ENCODE data around the gene IL24.

IL24 gene

DNA sequence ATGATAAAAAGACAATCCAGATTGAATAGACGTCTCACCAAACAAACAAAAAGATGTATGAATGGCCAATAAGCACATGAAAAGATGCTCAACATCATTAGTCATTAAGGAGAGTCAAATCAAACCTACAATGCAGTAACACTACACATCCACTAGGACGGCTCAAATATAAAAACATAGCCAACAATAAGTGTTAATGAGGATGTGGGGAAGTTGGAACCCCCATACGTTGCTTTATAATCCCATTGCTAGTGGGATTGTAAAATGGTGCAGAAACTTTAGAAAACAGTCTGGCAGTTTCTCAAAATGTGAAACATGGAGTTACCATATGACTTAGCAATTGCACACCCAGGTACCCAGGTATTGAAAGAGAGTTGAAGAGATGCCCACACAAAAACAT, 14.7 kb upstream of the IL24 start:
- DNase-seq = no peak

GRCh38 chr1:206883160-206883559, 14.1 kb upstream of the IL24 start:
- DNase-seq = no peak

DNA sequence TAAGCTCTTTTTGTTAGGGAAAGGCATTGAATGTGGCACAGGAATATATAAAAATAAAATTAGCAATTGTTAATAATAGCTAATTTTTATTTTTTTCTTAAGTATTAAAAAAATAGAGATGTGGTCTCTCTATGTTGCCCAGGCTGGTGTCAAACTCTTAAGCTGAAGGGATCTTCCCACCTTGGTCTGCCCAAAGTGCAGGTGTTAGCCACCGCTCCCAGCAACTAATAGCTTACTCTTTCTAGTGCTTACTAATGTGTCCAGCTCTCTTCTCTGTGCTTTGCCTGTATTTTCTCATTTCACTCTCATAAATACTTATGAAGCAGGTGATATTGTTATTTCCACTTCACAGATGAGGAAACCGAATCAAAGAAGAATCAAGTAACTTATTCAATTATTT, 13.4 kb upstream of the IL24 start:
- no peak for DNase-seq

GRCh38 chr1:206885341-206886060, 11.7 kb upstream of the IL24 start:
- DNase-seq = peak; percentile 58

DNA sequence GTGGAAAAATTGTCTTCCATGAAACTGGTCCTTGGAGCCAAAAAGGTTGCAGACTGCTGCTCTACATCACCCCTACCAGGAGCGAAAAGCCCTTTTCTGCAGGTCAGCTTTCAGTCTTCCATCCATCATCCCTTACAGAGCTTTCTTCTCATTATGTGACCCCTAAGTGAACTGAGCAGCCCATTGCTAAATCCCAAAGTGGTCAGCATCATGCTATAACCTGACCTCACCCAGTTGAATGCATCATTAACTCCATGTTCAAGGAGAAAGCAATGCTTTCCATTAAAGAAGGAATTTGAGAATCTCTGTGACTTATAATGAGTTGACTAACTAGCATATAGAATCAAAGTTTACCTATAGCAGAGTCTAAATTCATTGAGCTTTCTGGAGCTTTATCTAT, 10.4 kb upstream of the IL24 start:
- no peak for DNase-seq

- DNase-seq = peak; percentile 81
These were observed 9.5 kb upstream of the IL24 start for GRCh38 chr1:206887701-206888100.

DNA sequence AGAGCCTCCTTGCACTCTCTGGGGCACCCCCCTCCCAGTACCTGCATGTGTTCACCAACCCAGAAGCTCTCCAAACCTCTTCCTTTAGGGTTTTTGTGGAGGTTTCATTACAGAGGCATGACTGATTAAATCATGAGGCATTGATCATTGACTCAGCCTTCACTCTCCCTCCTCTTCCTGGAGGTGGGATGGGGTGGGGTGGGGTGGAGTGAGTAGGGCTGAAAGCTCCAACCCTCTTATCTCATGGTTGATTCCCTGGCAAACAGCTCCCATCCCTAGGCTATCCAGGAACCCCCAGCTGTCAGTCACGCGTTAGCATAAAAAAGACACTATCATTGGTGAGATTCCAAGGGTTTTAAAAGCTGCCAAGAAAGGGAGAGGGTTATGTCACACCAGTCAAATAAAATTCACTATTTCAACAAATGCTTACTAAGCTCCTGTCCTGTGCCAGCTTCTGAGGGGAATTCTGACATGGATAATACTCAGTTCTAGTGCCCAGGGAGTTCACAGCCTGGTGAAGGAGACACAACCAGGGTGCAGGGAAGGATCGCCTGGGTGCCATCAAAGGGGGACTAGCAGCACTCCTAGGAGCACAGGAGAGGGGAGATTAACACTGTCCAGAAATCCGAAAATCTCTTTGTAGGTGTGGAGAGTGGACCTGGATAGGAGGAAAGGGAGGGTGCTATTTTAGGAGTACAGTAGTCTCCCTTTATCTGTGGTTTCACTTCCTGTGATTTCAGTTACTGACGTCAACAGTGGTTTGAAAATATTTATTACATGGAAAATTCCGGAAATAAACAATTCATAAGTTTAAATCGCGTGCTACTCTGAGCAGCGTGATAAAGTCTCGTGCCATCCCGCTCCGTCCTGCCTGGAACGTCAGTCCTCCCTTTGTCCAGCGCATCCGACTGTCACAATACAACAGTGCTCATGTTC, 6.8 kb upstream of the IL24 start:
- DNase-seq = no peak

GRCh38 chr1:206891412-206891811, 5.8 kb upstream of the IL24 start:
- no peak for DNase-seq

DNA sequence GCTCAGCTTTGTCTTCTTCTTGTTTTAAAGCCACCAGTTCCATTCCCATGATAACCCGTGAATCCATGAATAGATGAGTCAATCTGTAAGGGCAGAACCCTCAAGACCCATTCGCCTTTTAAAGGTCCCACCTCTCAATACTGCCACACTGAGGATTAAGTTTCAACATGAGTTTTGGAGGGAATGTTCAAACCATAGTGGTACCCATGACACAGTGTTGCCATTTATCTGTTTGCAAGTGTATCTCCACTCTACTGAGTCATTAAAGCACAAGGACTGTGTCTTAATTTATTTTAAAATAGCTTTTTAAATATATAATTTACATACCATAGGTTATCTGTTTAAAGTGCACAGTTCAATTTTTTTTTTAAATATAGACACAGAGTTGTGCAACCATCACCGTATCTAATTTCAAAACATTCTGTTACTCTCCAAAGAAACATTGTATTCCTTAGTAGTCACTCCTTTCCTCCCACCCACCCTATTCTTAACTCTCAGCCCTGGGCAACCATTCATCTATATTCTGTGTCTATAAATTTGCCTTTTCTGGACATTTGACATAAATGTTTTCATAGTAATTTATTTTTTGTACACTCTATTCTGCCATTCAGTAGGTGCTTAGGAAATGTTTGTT, 4.8 kb upstream of the IL24 start:
- DNase-seq = no peak

- DNase-seq = peak; percentile 14
These were observed 3.9 kb upstream of the IL24 start for GRCh38 chr1:206893380-206893779.

DNA sequence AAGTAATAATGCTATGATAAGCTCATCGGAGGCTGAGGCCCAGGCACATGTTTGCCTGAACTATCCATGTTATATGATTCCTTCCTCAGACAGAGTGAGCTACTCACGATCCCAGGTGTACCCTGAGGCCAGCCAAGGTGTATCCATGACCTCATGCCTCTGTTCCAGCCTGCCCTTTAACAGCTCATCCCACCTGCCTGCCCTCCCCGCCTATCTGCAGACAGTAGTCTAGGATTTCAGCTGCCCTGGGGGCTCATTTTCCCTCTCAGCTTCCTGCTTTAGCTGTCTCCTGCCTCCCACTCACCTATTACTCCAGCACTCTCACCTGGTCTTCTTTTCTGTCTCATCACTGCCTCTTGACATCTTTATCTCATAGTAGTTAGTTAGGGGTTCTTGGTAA, 1.9 kb upstream of the IL24 start:
- peak; percentile 83 for DNase-seq

DNA sequence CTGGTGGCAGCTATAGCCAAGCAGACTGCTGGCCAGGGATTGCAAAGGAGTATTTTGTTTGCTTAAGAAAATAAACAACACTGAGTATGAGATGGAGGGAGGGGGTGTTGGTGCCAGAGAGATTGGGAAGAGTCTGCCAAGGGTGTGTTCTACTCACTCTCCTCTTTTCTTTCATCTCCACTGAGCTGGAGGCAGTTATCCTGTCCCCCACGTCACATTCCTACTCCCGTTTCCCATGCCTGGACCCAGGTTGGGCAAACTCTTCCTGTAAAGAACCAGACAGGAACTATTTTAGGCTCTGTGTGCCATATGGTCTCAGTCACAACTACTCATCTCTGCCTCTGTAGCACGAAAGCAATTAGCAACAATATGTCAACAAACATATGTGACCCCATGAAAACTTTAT, 1.4 kb upstream of the IL24 start:
- peak; percentile 83 for DNase-seq

DNA sequence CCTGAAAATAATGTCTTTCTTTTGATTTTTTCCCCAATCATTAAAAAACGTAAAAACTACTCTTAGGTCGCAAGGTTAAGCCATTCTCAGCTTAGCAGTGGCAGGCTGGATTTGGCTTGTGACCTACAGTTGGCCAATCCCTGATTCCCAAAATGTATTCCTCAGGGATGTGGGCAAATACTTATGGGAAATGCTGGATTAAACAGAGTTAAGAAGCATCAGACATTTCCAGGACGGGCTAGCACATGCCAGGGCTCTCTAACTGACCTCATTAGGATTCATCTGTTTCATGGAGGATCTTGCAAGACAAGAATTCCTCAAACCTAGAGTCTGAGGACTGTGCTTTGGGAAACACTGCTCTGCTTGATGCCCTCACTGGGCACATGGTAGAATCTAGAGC, 982 bp upstream of the IL24 start:
- no peak for DNase-seq

DNA sequence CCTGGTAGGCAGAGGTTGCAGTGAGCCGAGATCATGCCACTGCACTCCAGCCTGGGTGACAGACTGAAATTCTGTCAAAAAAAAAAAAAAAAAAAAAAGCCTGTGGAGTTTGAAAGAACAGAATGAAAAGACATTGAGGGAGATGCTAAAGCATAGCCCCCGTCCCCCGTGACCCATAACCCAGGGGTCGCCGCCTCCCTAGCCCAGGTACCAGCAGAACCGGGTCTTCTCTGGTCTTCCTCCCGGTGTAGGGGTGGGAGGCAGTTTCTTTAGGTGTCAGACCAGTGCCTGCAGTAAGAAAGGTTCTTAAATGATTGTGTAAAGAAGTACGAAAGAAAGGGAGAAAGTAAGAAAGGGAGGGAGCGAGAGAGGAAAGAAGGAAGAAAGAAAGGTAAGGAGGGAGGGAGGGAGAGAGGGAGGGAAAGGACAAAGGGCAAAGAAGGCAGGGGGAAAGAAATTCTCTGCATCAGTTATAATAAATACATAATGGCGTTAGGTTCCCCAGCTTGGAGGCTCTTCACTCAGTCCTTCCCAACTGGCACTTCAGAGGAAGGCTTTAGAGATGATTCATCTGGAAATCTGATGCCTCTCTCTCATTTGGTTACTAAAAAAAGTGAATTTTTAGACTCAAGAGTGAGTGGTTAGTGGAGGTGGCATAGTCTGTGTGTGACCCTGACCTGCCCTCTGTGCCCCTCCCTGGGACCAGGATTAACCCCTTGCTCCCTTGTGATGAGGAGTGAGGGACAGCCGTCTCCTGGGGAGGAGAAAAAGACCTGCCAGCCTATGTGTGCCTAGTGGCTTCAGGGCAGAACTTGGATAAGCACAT, 1.1 kb downstream of the IL24 start:
- peak; percentile 52 for DNase-seq

DNA sequence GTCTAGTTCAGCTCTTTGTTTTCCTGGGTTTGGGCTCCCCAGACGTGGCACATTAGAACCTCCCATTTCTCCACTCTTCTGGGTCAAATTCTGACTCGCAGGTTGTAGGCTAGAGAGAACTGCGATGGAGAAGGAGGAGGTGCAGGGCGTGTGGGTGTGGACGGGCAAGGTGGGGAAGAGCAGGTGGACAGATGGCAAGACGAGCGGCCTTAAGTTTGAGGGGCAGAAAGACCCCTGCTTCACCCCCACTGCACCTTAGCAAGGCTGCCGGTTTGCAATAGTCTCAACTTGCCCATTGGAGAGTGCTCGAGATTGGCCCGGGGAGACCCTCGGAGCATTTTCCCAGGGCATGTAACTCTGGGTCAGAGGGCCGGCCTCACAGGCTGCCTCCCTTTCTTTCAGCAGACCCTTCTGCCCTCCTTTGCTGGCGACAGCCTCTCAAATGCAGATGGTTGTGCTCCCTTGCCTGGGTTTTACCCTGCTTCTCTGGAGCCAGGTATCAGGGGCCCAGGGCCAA, 1.7 kb downstream of the IL24 start:
- DNase-seq = no peak

- DNase-seq = no peak
These were observed 2.5 kb downstream of the IL24 start for GRCh38 chr1:206899717-206900116.

GRCh38 chr1:206900149-206900548, 2.9 kb downstream of the IL24 start:
- no peak for DNase-seq

- no peak for DNase-seq
These were observed 4.7 kb downstream of the IL24 start for GRCh38 chr1:206901944-206902343.

GRCh38 chr1:206902702-206903101, 5.5 kb downstream of the IL24 start:
- DNase-seq = no peak

DNA sequence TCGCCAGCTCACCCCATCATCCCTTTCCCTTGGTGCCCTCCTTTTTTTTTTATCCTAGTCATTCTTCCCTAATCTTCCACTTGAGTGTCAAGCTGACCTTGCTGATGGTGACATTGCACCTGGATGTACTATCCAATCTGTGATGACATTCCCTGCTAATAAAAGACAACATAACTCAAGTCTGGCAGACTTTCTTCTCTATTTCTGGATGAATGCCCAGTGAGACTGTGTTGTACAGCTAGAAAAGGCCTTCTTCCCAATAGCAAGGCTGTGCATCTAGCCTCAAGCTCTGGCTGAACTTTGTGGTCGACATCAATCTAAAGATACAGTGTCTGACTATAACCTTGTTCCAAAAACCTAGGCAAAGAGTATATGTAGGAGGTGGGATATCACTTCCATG, 6.4 kb downstream of the IL24 start:
- DNase-seq = no peak

GRCh38 chr1:206904423-206905142, 7.3 kb downstream of the IL24 start:
- no peak for DNase-seq
